DMS114 treated with DMSO at 0.1 percent for 48 hours (cell line): ENCODE results near the gene ACOD1.
"Not testable (repeated sequence)": the region's sequence is repeated elsewhere in the genome, so short reads cannot be mapped to it uniquely, and the experiment has no call there.

Experiments
- DNase-seq: peaks from one replicate; lab custom pipeline; 2025; ENCODE audit not compliant: unreplicated experiment; lab: John Stamatoyannopoulos, UW

The ACOD1 gene

GRCh38 chr13:76948149-76948548 is at the start of gene ACOD1:
Gene ACOD1, plus strand, starts transcription at chr13:76948511. Its CDS starts 48 bp downstream, at chr13:76948559.
- DNase-seq: no peak

- not testable (repeated sequence) for DNase-seq
Measured at GRCh38 chr13:76899066-76899465, 49.2 kb upstream of the ACOD1 start.

GRCh38 chr13:76903544-76904162 is 44.7 kb upstream of the ACOD1 start:
- DNase-seq: peak; percentile 38

GRCh38 chr13:76904507-76904906 is 43.8 kb upstream of the ACOD1 start:
- DNase-seq: no peak

- DNase-seq: no peak
Measured at GRCh38 chr13:76912476-76912875, 35.8 kb upstream of the ACOD1 start.

- DNase-seq: no peak
Measured at GRCh38 chr13:76913898-76914297, 34.4 kb upstream of the ACOD1 start.

- DNase-seq: no peak
Measured at GRCh38 chr13:76917095-76917494, 31.2 kb upstream of the ACOD1 start.

DNA sequence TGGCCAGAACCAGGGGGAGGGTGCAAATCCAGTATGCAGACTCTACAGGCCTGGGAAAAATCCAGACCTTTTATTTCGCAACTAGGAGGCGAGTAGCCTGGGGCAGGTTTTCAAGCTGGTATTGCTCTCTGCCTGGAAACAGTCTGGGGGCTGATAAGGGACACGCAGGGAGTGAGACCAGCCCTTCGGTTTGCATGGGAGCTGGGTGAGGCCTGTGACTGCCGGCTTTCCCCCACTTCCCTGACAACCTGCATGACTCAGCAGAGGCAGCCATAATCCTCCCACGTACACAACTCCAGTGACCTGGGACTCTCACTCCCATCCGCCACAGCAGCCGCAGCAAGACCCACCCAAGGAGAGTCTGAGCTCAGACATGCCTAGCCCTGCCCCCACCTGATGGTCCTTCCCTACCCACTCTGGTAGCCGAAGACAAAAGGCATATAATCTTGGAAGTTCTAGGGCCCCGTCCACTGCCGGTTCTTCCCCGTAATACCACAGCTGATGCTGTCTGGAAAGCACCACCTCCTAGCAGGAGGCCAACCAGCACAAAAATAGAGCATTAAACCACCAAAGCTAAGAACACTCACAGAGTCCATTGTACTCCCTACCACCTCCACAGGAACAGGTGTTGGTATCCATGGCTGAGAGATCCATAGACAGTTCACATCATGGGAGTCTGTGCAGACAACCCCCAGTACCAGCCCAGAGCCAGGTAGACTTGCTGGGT is 30.4 kb upstream of the ACOD1 start:
- not testable (repeated sequence) for DNase-seq

GRCh38 chr13:76921516-76921915 is 26.8 kb upstream of the ACOD1 start:
- no peak for DNase-seq

DNA sequence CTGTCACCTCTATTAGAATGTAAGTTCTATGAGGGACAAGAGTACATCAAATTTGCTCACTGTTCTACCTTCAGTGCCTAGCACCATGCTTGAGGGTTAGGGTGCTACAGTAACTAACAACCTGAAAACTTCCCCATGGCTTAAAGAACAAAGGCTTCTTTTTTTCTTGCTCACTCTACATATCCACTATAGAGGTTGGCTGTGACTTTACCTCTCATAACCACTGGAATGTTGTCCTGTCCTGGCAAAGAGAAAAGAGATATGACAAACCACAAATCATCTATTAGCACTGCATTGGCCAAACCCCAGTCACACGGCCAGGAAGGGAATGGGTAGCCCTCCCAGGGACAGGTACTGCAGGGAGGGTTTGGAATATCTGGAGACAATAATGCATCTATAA is 23.2 kb upstream of the ACOD1 start:
- no peak for DNase-seq

GRCh38 chr13:76927955-76928354 is 20.4 kb upstream of the ACOD1 start:
- no peak for DNase-seq

GRCh38 chr13:76928456-76928855 is 19.9 kb upstream of the ACOD1 start:
- DNase-seq: no peak

DNA sequence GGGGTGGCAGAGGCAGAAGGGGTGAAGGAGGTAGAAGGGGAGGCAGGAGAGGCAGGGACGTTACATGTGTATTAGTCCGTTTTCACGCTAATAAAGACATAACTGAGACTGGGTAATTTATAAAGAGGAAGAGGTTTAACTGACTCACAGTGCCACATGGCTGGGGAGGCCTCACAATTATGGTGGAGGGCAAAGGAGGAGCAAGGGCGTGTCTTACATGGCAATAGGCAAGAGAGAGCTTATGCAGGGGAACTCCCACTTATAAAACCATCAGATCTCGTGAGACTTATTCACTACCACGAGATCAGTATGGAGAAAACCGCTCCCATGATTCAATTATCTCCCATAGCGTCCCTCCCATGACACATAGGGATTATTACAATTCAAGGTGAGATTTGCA is 19.0 kb upstream of the ACOD1 start:
- DNase-seq: no peak

- DNase-seq: no peak
Measured at GRCh38 chr13:76929851-76930374, 18.4 kb upstream of the ACOD1 start.

DNA sequence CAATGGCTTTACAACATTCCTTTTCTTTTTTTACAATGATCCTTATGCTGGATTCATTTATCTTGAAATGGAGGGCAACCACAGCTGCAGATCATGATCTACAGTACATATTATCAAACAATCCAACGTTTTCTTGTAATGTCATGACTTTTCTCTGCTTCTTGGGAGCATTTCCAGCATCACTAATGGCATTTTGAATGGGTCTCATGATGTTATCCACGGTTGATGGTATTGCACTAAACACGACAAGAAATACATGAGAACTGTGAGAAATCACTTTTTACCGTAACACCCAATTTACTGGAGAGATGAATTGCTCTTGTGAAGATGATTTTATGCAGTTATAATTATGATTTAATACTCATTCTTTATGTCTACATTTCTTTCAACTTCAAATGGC is 16.2 kb upstream of the ACOD1 start:
- DNase-seq: no peak

GRCh38 chr13:76934671-76935070 is 13.6 kb upstream of the ACOD1 start:
- no peak for DNase-seq

- DNase-seq: no peak
Measured at GRCh38 chr13:76936763-76937162, 11.5 kb upstream of the ACOD1 start.

DNA sequence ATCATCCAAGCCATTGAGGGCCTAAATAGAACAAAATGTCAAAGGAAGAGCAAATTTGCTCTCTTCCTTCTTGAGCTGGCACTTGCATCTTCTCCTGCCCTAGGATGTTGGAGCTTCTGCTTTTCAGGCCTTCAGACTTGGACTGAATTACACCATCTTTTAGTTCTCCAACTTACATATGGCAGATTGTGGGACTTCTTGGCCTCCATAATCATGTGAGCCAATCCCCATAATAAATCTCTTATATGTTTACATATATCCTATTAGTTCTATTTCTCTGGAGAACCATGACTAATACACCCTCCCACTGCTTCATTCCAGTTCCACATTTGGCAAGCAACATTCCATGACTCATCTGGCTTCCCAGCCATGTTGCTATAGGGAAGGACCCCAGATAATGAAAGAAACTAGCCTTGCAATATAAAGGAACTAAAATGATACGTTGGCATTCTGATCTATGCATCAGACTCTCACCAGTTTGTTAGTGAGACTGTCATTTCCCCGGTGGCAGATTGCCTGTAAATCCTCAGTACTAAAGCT is 11.0 kb upstream of the ACOD1 start:
- no peak for DNase-seq

GRCh38 chr13:76939215-76939614 is 9.1 kb upstream of the ACOD1 start:
- no peak for DNase-seq

DNA sequence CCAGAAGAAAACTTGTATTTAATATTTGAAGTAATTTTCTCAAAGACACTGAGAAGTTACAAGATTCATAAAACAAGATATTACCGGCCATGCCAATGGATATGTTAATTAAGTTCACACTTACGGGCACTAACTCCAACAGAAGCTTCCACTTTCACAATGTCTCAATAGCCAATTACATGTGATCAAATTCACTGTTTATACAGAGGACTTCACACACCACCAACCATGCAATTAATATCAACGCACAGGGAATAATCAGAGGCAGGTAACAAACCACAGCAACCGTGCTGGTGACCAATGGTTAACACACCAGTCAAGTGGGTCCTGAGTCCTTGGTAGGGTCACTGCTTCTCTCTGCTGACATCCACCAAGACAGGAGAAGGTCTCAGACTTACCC is 5.9 kb upstream of the ACOD1 start:
- no peak for DNase-seq

DNA sequence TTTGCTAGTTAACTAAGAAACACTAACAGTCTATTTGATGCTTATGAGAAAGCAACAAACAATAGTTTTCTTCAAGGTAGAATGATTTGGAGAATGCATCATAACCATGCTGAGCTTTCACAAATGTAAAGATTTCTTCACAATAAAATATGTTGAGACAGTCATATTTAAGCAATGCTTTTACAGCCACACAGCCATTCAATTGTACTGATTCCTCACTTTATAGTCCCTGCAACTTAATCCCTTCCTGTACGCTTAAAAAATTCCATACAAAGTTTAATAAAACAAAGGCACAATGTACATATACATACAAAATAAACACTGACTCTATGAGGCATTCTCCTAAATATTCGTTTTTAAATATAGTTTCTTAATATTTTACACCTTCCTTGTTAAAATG is 4.7 kb upstream of the ACOD1 start:
- DNase-seq: no peak

DNA sequence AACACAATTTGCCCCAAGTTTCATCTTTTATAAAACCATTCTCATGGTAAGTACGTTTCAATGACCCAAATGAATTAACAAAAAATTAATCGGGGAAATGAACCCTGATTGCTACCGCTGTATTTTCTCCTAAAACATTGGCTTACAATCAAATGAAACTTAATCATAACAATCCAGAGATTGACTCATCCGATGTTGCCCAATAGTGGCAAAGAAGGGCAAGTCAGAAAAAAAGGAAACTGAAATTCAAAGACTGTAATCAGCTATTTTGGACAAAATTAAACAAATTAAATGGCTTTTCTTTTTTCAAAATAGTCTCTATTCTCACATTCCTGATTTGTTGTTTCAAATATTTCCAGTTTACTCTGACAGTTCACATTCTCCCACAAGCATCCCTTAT is 3.9 kb upstream of the ACOD1 start:
- no peak for DNase-seq
